ENCODE data around the gene TIGD2.

DNA sequence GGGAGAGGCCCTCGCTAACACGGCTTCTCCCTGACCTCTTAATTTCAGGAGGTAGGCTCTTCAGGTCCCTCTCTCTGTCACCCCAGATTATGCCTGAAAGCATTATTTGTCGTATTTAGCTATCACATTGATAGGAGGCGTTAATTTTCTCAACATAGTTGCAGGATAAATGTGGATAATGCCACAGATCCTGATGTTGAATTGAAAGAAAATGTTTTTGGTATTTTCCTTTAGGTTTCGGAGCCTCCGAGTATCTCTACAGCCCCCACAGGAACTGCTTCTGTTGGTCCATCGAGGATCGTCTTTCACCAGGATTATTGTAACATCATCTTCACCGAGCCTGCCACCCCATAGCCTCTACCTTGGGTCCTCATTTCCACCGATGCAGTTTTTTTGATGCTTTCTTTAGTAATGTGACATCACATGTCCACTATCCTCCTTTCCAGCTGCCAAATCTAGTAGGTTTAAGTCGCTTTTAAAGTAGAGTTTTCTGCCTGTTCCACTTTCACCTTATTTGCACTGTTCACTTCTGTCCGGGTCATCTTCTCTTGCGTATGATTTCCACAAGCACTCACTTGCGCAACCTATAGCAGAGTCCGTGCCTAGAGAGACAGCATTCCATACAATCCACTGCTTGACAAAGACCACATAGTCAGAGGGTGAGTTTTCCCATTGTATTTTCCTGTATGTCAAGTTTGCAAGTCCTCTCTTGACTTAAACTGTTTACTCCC, 665 bp downstream of the TIGD2 start:
- TF ChIP-seq CTCF (conservative IDR thresholded peaks at IDR 0.05; ENCODE audit: low read depth in 2 of 2) (no peak), EZH2 (IDR thresholded peaks at IDR 0.05; ENCODE audit: low read depth, unreplicated experiment) (no peak), NANOG (IDR thresholded peaks at IDR 0.05; ENCODE audit: borderline replicate concordance) (no peak), ETS1 (IDR thresholded peaks at IDR 0.05) (no peak), REST (IDR thresholded peaks at IDR 0.05; ENCODE audit: unreplicated experiment) (no peak), ZNF331 (CRISPR knock-in tag; IDR thresholded peaks at IDR 0.05; ENCODE audit: low read depth) (no peak), POLR2AphosphoS5 (IDR thresholded peaks at IDR 0.05; ENCODE audit: low read depth) (no peak), CREB1 (CRISPR knock-in tag; IDR thresholded peaks at IDR 0.05; ENCODE audit: low read depth) (no peak), EZH2phosphoT487 (IDR thresholded peaks at IDR 0.05; ENCODE audit: unreplicated experiment) (no peak)

All from GM23338 (cell line).